H1 (cell line): ENCODE results near the gene CADM2. TPM values are rescaled to one million over a fixed set of nuclear protein-coding genes. Genes with fewer than 3 reads are reported as not detected.

Source experiments
- MAFK ChIP-seq: IDR thresholded peaks from 2 replicates; pipeline ENCODE4 v1.6.1; 2012; ENCODE audit warnings: low read depth, mild to moderate bottlenecking, improper control_type of control experiment, low read length
- POU5F1 ChIP-seq: IDR thresholded peaks from 2 replicates; pipeline ENCODE4 v1.6.1; 2011; ENCODE audit warnings: low read depth, mild to moderate bottlenecking, low read length, moderate library complexity
- RFX5 ChIP-seq: IDR thresholded peaks from 2 replicates; pipeline ENCODE4 v1.6.1; 2011; ENCODE audit warnings: low read depth, low read length, improper control_type of control experiment, borderline replicate concordance
- RXRA ChIP-seq: IDR thresholded peaks from 2 replicates; pipeline ENCODE4 v1.6.1; 2011; ENCODE audit warnings: low read depth, mild to moderate bottlenecking, low read length, moderate library complexity; ENCODE audit not compliant: insufficient read depth
- TAF1 ChIP-seq: IDR thresholded peaks from 2 replicates; pipeline ENCODE4 v1.6.1; 2011; ENCODE audit warnings: mild to moderate bottlenecking, low read depth, low read length
- polyA plus RNA-seq, 7 experiments: library from polyadenylated mRNA; depleted of rRNA in 3 of 7; stranded (reverse) in 5 of 7; unstranded in 2 of 7; fragments of >200 nt in 5 of 7; fragments of 200-250 nt in 2 of 7; gene quantifications; 1 replicate in 5 of 7; 2 replicates in 1 of 7; 4 replicates in 1 of 7; pipeline versions ENCODE4 v1.2.1 to v1.2.3, GENCODE V29; 2011 to 2013; ENCODE audit warnings: missing spikeins in 2 of 7, mixed read lengths in 2 of 7
- total RNA-seq: library from RNA; stranded (reverse); fragmentation: NEBNext Ultra II Directional; extraction: Animal tissue kit (Norgen Biotek cat#: 25700); gene quantifications from 2 replicates; pipeline ENCODE4 v1.2.1, GENCODE V29; 2021

The CADM2 gene
- total and polyA plus RNA-seq, 2 of the 8 experiments (the other 6 are each of a cell fraction or from before 2014, with no cell fraction given): 14.9 to 20.9 TPM

GRCh38 chr3:85355572-85355971, 396.8 kb downstream of the CADM2 start (continued):
- TF ChIP-seq RFX5 (no peak), RXRA (no peak), POU5F1 (no peak), MAFK (no peak), TAF1 (no peak)
